Neutrophil (primary cell): ENCODE data around the gene SPP2.

Experiments
- H3K27ac ChIP-seq: fragments of 200-600 bp; sonication (generic); 2 replicates; pipeline ENCODE4 v1.5.1; 2016; ENCODE audit warnings: mild to moderate bottlenecking, moderate library complexity
- H3K27me3 ChIP-seq: fragments of 200-600 bp; sonication (generic); 2 replicates; pipeline ENCODE4 v1.6.0; 2016; ENCODE audit warnings: mild to moderate bottlenecking
- H3K36me3 ChIP-seq: fragments of 200-600 bp; sonication (generic); 2 replicates; pipeline ENCODE4 v1.5.1; 2017
- H3K4me1 ChIP-seq, 2 experiments: fragments of 200-600 bp in 1 of 2; sonication (generic) in 1 of 2; 1 replicate in 1 of 2; 2 replicates in 1 of 2; pipeline versions ENCODE4 v1.5.1 to v1.6.1; 2013 to 2016; ENCODE audit warnings: low read depth in 1 of 2, low read length in 1 of 2, mild to moderate bottlenecking in 1 of 2, moderate library complexity in 1 of 2; ENCODE audit not compliant: control insufficient read depth in 1 of 2, insufficient read depth in 1 of 2
- H3K4me3 ChIP-seq, 2 experiments: fragments of 200-600 bp in 1 of 2; sonication (generic) in 1 of 2; 1 replicate in 1 of 2; 2 replicates in 1 of 2; pipeline ENCODE4 v1.5.1; 2013 to 2016; ENCODE audit warnings: low read depth in 1 of 2, low read length in 1 of 2, mild to moderate bottlenecking in 1 of 2, moderate library complexity in 1 of 2
- H3K9me3 ChIP-seq: fragments of 200-600 bp; sonication (generic); 2 replicates; pipeline ENCODE4 v1.5.1; 2016
- TF ChIP-seq, protein P1 (sequence below): fragments of 200-600 bp; sonication (generic); IDR thresholded peaks from 2 replicates; pipeline ENCODE4 v1.5.1; 2016; ENCODE audit warnings: antibody characterized with exemption

Gene SPP2

GRCh38 chr2:234038076-234038802, 12.3 kb upstream of the SPP2 start:
- H3K36me3 ChIP-seq, result no peaks in the 10 kb centered on the region
- H3K4me1 ChIP-seq, result no peaks in the 10 kb centered on the region
- no peak overlapping the region for H3K4me3 ChIP-seq
- no peaks in the 10 kb centered on the region for H3K27me3 ChIP-seq
- H3K9me3 ChIP-seq, result no peaks in the 10 kb centered on the region
- no peak overlapping the region for H3K27ac ChIP-seq
- TF ChIP-seq, protein P1, sequence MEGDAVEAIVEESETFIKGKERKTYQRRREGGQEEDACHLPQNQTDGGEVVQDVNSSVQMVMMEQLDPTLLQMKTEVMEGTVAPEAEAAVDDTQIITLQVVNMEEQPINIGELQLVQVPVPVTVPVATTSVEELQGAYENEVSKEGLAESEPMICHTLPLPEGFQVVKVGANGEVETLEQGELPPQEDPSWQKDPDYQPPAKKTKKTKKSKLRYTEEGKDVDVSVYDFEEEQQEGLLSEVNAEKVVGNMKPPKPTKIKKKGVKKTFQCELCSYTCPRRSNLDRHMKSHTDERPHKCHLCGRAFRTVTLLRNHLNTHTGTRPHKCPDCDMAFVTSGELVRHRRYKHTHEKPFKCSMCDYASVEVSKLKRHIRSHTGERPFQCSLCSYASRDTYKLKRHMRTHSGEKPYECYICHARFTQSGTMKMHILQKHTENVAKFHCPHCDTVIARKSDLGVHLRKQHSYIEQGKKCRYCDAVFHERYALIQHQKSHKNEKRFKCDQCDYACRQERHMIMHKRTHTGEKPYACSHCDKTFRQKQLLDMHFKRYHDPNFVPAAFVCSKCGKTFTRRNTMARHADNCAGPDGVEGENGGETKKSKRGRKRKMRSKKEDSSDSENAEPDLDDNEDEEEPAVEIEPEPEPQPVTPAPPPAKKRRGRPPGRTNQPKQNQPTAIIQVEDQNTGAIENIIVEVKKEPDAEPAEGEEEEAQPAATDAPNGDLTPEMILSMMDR, result no peak

DNA sequence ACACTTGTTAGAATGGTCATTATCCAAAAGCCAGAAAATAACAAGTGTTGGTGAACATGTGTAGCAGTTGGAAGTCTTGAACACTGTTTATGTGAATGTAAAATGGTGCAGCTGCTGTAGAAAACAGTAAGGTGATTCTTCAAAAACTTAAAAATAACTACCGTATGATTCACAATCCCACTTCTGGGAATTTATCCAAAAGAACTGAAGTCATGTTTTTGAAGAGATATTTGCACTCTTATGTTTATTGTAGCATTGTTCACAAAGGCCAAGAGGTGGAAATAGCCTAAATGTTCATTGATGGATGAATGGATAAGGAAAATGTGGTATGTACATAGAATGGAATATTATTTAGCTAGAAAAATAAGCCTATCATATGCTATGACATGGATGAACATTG, 6.3 kb upstream of the SPP2 start:
- H3K9me3 ChIP-seq, result no peaks in the 10 kb centered on the region
- H3K4me3 ChIP-seq, result no peak overlapping the region
- H3K36me3 ChIP-seq, result no peaks in the 10 kb centered on the region
- H3K27ac ChIP-seq, result no peak overlapping the region
- H3K27me3 ChIP-seq, result no peaks in the 10 kb centered on the region
- TF ChIP-seq, protein P1, result no peak
- no peaks in the 10 kb centered on the region for H3K4me1 ChIP-seq

- H3K9me3 ChIP-seq, result no peaks in the 10 kb centered on the region
- H3K36me3 ChIP-seq, result no peaks in the 10 kb centered on the region
- TF ChIP-seq, protein P1, result no peak
- no peaks in the 10 kb centered on the region for H3K4me1 ChIP-seq
- H3K27me3 ChIP-seq, result peaks cover 3% of the 10 kb centered on the region
- no peak overlapping the region for H3K27ac ChIP-seq
- no peak overlapping the region for H3K4me3 ChIP-seq
Observed at GRCh38 chr2:234046521-234046920, 4.0 kb upstream of the SPP2 start.

DNA sequence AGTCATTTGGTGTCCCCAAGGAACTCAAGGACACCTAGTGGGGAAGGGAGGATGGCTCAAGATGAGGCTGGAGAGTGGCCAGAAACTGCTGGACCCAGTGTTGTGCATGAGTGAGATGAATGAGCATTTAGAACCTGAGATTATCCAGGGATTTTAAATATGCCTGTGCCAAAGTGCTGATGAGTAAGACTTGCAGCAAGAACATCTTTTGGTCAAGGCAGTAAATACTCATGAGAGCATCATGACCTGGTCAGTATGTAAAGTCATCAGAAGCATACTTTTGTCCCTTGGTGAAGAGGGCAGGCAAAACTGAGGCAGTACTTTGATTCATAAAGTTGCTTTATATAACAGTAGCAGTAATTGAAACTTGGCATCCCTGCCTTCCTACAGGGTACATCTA, 3.1 kb upstream of the SPP2 start:
- H3K4me3 ChIP-seq, result no peak overlapping the region
- H3K36me3 ChIP-seq, result no peaks in the 10 kb centered on the region
- TF ChIP-seq, protein P1, result no peak
- no peaks in the 10 kb centered on the region for H3K4me1 ChIP-seq
- H3K27ac ChIP-seq, result no peak overlapping the region
- H3K9me3 ChIP-seq, result no peaks in the 10 kb centered on the region
- peaks cover 4% of the 10 kb centered on the region for H3K27me3 ChIP-seq

- H3K27ac ChIP-seq, result no peak overlapping the region
- no peaks in the 10 kb centered on the region for H3K36me3 ChIP-seq
- TF ChIP-seq, protein P1, result no peak
- H3K4me1 ChIP-seq, result no peaks in the 10 kb centered on the region
- H3K9me3 ChIP-seq, result no peaks in the 10 kb centered on the region
- no peak overlapping the region for H3K4me3 ChIP-seq
- H3K27me3 ChIP-seq, result peaks cover 4% of the 10 kb centered on the region
Observed at GRCh38 chr2:234048049-234048448, 2.5 kb upstream of the SPP2 start.
